ENCODE measurements around the gene SLC25A47.

SLC25A47 gene

DNA sequence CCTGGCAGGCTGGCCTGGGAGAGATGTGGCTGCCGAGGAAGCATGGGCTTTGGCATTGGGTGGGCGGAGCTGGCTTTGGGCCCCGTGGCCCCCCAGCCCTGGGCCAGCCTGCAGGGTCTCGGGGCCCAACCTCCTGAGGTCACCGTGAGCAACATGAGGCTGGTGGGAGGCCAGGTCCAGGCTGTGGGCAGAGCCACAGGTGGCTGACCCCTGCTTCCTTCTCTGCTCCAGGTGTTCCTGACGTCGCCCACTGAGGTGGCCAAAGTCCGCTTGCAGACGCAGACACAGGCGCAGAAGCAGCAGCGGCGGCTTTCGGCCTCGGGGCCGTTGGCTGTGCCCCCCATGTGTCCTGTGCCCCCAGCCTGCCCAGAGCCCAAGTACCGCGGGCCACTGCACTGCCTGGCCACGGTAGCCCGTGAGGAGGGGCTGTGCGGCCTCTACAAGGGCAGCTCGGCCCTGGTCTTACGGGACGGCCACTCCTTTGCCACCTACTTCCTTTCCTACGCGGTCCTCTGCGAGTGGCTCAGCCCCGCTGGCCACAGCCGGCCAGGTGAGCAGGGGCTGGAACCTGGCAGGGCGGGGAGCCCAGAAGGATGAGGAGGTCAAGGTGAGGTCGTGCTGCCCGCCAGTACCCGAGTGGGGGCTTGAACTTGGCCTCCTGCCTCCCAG, 5.5 kb downstream of the SLC25A47 start:
- no peak for DNase-seq (ENCODE audit: low read depth)
- TF ChIP-seq, protein P1, sequence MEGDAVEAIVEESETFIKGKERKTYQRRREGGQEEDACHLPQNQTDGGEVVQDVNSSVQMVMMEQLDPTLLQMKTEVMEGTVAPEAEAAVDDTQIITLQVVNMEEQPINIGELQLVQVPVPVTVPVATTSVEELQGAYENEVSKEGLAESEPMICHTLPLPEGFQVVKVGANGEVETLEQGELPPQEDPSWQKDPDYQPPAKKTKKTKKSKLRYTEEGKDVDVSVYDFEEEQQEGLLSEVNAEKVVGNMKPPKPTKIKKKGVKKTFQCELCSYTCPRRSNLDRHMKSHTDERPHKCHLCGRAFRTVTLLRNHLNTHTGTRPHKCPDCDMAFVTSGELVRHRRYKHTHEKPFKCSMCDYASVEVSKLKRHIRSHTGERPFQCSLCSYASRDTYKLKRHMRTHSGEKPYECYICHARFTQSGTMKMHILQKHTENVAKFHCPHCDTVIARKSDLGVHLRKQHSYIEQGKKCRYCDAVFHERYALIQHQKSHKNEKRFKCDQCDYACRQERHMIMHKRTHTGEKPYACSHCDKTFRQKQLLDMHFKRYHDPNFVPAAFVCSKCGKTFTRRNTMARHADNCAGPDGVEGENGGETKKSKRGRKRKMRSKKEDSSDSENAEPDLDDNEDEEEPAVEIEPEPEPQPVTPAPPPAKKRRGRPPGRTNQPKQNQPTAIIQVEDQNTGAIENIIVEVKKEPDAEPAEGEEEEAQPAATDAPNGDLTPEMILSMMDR (IDR thresholded peaks at IDR 0.05; ENCODE audit: control insufficient read depth, insufficient read depth, low read depth, low read length, missing control alignments), result no peak
- H3K4me3 ChIP-seq (ENCODE audit: control insufficient read depth, low read depth, low read length), result no peak overlapping the region

DNA sequence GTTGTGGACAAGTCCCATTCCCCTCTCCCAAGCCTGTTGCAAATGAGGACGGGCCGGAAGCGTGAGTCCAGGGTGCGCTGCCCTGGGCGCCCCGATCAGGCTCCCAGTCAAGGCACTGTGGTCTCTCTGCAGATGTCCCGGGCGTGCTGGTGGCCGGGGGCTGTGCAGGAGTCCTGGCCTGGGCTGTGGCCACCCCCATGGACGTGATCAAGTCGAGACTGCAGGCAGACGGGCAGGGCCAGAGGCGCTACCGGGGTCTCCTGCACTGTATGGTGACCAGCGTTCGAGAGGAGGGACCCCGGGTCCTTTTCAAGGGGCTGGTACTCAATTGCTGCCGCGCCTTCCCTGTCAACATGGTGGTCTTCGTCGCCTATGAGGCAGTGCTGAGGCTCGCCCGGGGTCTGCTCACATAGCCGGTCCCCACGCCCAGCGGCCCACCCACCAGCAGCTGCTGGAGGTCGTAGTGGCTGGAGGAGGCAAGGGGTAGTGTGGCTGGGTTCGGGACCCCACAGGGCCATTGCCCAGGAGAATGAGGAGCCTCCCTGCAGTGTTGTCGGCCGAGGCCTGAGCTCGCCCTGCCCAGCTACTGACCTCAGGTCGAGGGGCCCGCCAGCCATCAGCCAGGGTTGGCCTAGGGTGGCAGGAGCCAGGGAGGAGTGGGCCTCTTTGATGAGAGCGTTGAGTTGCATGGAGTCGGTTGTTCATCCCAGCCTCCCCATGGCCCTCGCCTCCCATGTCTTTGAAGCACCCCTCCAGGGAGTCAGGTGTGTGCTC, 6.3 kb downstream of the SLC25A47 start:
- no peak for DNase-seq (ENCODE audit: low read depth)
- no peak overlapping the region for H3K4me3 ChIP-seq (ENCODE audit: control insufficient read depth, low read depth, low read length)
- TF ChIP-seq, protein P1 (IDR thresholded peaks at IDR 0.05; ENCODE audit: control insufficient read depth, insufficient read depth, low read depth, low read length, missing control alignments), result no peak

DNA sequence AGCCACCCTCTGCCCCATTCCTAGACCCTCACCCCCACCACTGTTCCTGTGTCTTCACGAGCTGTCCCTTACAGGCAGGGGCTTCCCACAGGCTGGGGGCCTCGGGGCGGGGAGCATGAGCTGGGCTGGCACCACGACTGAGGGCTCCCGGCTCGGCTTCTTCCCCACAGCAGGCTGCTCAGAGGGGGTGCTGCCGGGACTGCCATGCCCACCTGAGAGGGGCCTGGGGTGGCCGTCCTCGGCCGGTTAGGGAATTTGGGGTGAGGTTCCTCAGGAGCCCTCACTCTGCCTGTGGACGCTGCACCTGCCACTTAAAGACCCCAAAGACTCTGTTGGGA, 6.8 kb downstream of the SLC25A47 start:
- DNase-seq (ENCODE audit: low read depth), result no peak
- H3K4me3 ChIP-seq (ENCODE audit: control insufficient read depth, low read depth, low read length), result no peak overlapping the region
- TF ChIP-seq, protein P1 (IDR thresholded peaks at IDR 0.05; ENCODE audit: control insufficient read depth, insufficient read depth, low read depth, low read length, missing control alignments), result no peak

DNA sequence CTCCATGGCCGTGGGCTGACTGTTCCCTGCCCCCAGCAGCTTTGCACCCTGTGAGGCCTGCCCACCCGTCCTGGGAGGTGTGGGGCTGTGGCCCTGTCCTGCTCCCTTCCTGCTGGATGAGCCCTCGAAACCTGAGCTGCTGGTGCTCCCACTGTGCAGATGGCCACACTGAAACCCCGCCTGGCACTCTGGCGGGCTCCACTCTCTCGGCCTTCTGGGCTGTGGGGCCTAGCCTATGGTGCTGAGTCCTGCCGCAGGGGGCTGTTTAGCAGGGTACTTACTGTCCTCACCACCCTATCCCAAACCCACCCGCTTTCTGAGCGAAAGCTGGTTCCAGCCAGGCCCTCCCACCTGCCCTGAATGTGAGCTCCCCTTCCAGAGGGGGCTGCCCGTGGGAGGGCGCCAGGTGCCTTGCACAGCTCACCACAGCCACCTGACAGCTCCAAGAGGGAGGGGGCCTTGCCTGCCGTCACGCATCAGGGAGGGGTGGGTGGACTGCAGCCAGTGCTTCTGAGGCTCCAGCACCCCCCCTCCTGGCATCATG, 7.3 kb downstream of the SLC25A47 start:
- no peak overlapping the region for H3K4me3 ChIP-seq (ENCODE audit: control insufficient read depth, low read depth, low read length)
- DNase-seq (ENCODE audit: low read depth), result no peak
- TF ChIP-seq, protein P1 (IDR thresholded peaks at IDR 0.05; ENCODE audit: control insufficient read depth, insufficient read depth, low read depth, low read length, missing control alignments), result no peak

DNA sequence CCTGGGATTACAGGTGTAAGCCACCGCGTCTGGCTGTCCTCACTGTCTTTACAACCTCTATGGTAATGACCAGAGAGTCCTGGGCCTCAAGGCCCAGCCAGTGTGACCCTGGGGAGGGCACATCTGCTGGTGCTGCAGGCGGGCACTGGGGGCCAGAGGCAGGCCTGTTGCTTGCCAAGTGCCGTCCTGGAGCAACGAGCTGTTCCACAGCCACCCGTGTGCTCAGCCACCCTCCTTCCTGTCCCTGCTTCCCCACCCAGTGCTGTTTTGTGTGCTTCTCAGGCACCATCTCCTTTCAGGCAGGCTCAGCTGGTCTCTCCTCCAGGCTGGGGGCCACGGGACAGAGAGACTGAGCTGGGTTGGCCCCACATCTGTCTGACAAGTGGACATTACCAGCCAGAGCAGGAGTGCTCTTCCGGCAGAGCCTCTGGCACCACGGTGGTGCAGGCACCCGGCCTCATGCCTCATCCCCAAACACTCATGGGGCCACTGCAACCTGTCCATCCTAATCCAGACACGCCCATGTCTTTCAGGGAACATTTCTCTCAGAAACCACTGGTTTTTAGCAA, 9.0 kb downstream of the SLC25A47 start:
- no peak for DNase-seq (ENCODE audit: low read depth)
- TF ChIP-seq, protein P1 (IDR thresholded peaks at IDR 0.05; ENCODE audit: control insufficient read depth, insufficient read depth, low read depth, low read length, missing control alignments), result no peak
- H3K4me3 ChIP-seq (ENCODE audit: control insufficient read depth, low read depth, low read length), result no peak overlapping the region

DNA sequence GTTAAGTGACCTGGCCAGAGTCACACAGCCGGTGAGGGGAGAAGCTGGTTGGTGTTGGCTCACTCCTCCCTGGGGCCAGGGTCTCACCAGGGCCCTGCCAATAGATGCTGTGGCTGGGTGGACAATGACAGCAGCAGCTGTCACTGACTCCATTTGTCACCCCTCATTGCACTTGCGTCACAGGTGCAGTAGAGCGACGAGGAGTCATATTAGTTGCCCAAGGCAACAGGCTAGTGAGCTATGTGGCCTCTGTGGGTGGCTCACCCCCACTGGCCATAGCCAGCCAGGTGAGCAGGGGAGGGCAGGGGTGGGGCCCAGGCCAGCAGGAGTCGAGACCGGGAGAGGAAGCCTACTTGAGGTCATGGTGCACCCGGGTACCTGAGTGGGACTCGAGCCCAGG, 9.7 kb downstream of the SLC25A47 start:
- H3K4me3 ChIP-seq (ENCODE audit: control insufficient read depth, low read depth, low read length), result no peak overlapping the region
- no peak for DNase-seq (ENCODE audit: low read depth)
- TF ChIP-seq, protein P1 (IDR thresholded peaks at IDR 0.05; ENCODE audit: control insufficient read depth, insufficient read depth, low read depth, low read length, missing control alignments), result no peak
